ENCODE results near the gene GCSAM.

GRCh38 chr3:112132554-112132953 is 494 bp downstream of the GCSAM start:
- TF ChIP-seq CTCF (IDR thresholded peaks at IDR 0.05), result no peak
- no peak for TF ChIP-seq POLR2A (IDR thresholded peaks at IDR 0.05)

Data from body of pancreas (tissue), 4 donors.